Measurements from ENCODE around the gene GNAI3.

DNA sequence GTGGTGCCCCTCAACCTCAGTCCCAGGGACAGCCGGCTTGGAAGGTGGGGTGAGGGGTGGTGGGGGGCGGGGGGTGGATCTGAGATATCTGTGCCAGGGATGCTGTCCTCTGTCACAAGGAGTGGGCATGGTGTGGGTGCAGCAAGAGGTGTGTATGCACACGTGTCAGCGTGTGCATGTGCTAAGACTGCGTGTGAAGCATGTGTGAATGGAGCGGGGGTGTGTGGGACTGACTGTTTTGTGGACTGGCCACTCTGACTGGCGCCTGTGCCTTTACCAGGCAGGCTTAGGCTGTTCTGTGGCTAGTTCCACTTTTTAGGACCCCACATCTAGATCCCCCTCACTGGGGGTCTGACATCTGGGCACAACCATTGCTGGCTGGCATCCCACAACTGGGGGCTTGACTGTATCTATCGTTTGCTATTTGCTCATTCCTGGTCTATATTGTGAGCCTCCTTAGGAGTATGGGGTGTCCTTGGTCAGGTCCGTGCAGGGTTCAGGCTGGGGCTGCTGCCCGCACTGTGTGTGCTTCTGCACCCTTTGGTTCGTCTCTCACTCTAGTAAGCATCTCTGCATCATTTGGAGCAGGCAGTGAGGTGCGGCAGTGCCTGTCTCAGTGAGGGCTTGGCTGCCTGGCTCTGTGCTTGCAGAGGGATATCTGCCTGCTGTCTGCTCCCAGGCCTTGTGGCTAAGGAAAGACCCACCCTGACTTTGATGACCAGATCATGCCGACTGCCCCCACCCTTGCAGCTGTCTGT is 73.1 kb downstream of the GNAI3 start:
- TF ChIP-seq, protein P1, sequence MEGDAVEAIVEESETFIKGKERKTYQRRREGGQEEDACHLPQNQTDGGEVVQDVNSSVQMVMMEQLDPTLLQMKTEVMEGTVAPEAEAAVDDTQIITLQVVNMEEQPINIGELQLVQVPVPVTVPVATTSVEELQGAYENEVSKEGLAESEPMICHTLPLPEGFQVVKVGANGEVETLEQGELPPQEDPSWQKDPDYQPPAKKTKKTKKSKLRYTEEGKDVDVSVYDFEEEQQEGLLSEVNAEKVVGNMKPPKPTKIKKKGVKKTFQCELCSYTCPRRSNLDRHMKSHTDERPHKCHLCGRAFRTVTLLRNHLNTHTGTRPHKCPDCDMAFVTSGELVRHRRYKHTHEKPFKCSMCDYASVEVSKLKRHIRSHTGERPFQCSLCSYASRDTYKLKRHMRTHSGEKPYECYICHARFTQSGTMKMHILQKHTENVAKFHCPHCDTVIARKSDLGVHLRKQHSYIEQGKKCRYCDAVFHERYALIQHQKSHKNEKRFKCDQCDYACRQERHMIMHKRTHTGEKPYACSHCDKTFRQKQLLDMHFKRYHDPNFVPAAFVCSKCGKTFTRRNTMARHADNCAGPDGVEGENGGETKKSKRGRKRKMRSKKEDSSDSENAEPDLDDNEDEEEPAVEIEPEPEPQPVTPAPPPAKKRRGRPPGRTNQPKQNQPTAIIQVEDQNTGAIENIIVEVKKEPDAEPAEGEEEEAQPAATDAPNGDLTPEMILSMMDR (IDR thresholded peaks at IDR 0.05; ENCODE audit: borderline replicate concordance, extremely low read depth, low read length, poor library complexity, severe bottlenecking): no peak
- no peak for TF ChIP-seq EZH2 (IDR thresholded peaks at IDR 0.05; ENCODE audit: borderline replicate concordance, low read depth, low read length, severe bottlenecking)

All from DND-41 (cell line).